A673 (cell line): ENCODE measurements around the gene CRYBG3. TPM values are rescaled to one million over a fixed set of nuclear protein-coding genes. Genes with fewer than 3 reads are reported as not detected.
A peak's percentile ranks its signal among the peaks of the same experiment; 100 is the strongest.
"Not testable (repeated sequence)": the region's sequence is repeated elsewhere in the genome, so short reads cannot be mapped to it uniquely, and the experiment has no call there.

Source experiments
- BruUV-seq: library from RNA; stranded (reverse); fragments of 400-500 nt; replicated peaks from 2 replicates; lab custom pipeline; 2021; lab: Mats Ljungman, UMichigan
- CTCF ChIA-PET: fragments of 300-600 bp; sonication (Branson Sonifier 250); formaldehyde crosslinking; loops from one replicate; lab custom pipeline; 2022; ENCODE audit warnings: antibody characterized with exemption; lab: Charles Lee
- POLR2A ChIA-PET: fragments of 300-600 bp; sonication (Branson Sonifier 250); formaldehyde crosslinking; loops from one replicate; lab custom pipeline; 2022; ENCODE audit warnings: antibody characterized with exemption; ENCODE audit not compliant: low non-redundant PET; lab: Charles Lee
- DNase-seq: peaks from one replicate; pipeline ENCODE4 v3.0.0-alpha.2; 2015; ENCODE audit warnings: low spot score
- H3K27ac ChIP-seq: fragments of 200-600 bp; sonication (generic); 2 replicates; pipeline ENCODE4 v1.5.1; 2016; ENCODE audit warnings: mixed run types, low read depth, mild to moderate bottlenecking, mixed read lengths, antibody characterized with exemption, low read length; ENCODE audit not compliant: poor library complexity, severe bottlenecking
- H3K27me3 ChIP-seq: fragments of 200-600 bp; sonication (generic); replicated peaks from 2 replicates; pipeline ENCODE4 v1.6.1; 2017; ENCODE audit warnings: mixed run types, low read depth, mild to moderate bottlenecking, mixed read lengths, antibody characterized with exemption, low read length; ENCODE audit not compliant: insufficient read depth, poor library complexity
- H3K36me3 ChIP-seq: fragments of 200-600 bp; sonication (generic); 2 replicates; pipeline ENCODE4 v1.6.1; 2016; ENCODE audit warnings: mixed run types, mild to moderate bottlenecking, mixed read lengths, antibody characterized with exemption, low read length; ENCODE audit not compliant: insufficient read depth, poor library complexity, severe bottlenecking
- H3K4me1 ChIP-seq: fragments of 200-600 bp; sonication (generic); 2 replicates; pipeline ENCODE4 v1.6.1; 2017; ENCODE audit warnings: mixed run types, mild to moderate bottlenecking, mixed read lengths, antibody characterized with exemption, low read length; ENCODE audit not compliant: insufficient read depth, poor library complexity, severe bottlenecking
- H3K4me3 ChIP-seq: fragments of 200-600 bp; sonication (generic); 2 replicates; pipeline ENCODE4 v1.5.1; 2016; ENCODE audit warnings: low read depth, mixed run types, mild to moderate bottlenecking, mixed read lengths, low read length; ENCODE audit not compliant: poor library complexity, severe bottlenecking
- H3K9me3 ChIP-seq: fragments of 200-600 bp; sonication (generic); 2 replicates; pipeline ENCODE4 v1.6.1; 2016; ENCODE audit warnings: mixed run types, low read depth, mild to moderate bottlenecking, mixed read lengths, antibody characterized with exemption, low read length; ENCODE audit not compliant: poor library complexity, severe bottlenecking
- EZH2 ChIP-seq: fragments of 200-600 bp; sonication (generic); IDR thresholded peaks from 2 replicates; pipeline ENCODE4 v1.6.1; 2017; ENCODE audit warnings: borderline replicate concordance, low read depth, mild to moderate bottlenecking, mixed read lengths, antibody characterized with exemption, low read length; ENCODE audit not compliant: poor library complexity, severe bottlenecking
- intact Hi-C: fragments of 100-400 bp; cut with micrococcal nuclease; formaldehyde crosslinking; loops from one replicate; pipeline ENCODE4 v1.10.0; 2022; ENCODE audit not compliant: unreplicated experiment
- total RNA-seq: library from RNA; stranded (reverse); gene quantifications from 2 replicates; pipeline ENCODE4 v1.2.3, GENCODE V29; 2021
- TF ChIP-seq, protein P1 (sequence below): fragments of 300-800, 200-600 bp; sonication (generic); conservative IDR thresholded peaks from 2 replicates; pipeline ENCODE4 v1.5.1; 2017; ENCODE audit warnings: low read depth, mild to moderate bottlenecking, antibody characterized with exemption, low read length, moderate library complexity, mixed read lengths

Gene CRYBG3
- total RNA-seq, 1 experiment from 2014 or later, result 8.6 TPM

GRCh38 chr3:97896547-97896946 is 74.7 kb downstream of the CRYBG3 start:
- no peak overlapping the region for H3K4me3 ChIP-seq
- no peaks in the 10 kb centered on the region for H3K9me3 ChIP-seq
- no TSS peak for BruUV-seq
- H3K4me1 ChIP-seq, result peaks cover 23% of the 10 kb centered on the region
- ChIA-PET POLR2A (no interaction called here), CTCF (no interaction called here)
- no peaks in the 10 kb centered on the region for H3K27me3 ChIP-seq
- no peak overlapping the region for H3K27ac ChIP-seq
- TF ChIP-seq, protein P1, sequence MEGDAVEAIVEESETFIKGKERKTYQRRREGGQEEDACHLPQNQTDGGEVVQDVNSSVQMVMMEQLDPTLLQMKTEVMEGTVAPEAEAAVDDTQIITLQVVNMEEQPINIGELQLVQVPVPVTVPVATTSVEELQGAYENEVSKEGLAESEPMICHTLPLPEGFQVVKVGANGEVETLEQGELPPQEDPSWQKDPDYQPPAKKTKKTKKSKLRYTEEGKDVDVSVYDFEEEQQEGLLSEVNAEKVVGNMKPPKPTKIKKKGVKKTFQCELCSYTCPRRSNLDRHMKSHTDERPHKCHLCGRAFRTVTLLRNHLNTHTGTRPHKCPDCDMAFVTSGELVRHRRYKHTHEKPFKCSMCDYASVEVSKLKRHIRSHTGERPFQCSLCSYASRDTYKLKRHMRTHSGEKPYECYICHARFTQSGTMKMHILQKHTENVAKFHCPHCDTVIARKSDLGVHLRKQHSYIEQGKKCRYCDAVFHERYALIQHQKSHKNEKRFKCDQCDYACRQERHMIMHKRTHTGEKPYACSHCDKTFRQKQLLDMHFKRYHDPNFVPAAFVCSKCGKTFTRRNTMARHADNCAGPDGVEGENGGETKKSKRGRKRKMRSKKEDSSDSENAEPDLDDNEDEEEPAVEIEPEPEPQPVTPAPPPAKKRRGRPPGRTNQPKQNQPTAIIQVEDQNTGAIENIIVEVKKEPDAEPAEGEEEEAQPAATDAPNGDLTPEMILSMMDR, result peak; percentile 53; the same call in 1 of the 2 replicates
- no peak for TF ChIP-seq EZH2
- H3K36me3 ChIP-seq, result no peaks in the 10 kb centered on the region
- DNase-seq, result peak; percentile 47
- intact Hi-C loops, result loop anchor here (5.0 kb wide), 1 partner anchor 104 kb away; no protein-coding TSS in a partner anchor

DNA sequence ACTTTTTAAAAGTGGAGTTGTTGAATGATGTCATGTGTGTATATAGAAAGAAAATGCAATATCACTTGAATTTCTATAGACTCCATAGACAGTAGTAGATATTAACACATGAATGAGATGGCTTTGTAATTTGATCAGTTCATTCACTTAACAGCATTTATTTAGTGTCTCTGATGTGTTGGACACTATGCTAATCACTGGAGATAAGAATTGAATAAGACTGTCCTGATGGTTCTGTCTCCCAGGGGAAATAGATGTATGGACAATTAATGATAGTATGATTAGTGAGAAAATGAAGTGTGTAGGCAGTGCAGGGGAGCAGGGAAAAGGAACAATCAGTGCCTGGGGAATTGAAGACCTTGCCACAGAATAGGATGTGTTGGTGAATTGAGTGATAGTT is 77.5 kb downstream of the CRYBG3 start:
- POLR2A ChIA-PET, result no interaction called here

DNA sequence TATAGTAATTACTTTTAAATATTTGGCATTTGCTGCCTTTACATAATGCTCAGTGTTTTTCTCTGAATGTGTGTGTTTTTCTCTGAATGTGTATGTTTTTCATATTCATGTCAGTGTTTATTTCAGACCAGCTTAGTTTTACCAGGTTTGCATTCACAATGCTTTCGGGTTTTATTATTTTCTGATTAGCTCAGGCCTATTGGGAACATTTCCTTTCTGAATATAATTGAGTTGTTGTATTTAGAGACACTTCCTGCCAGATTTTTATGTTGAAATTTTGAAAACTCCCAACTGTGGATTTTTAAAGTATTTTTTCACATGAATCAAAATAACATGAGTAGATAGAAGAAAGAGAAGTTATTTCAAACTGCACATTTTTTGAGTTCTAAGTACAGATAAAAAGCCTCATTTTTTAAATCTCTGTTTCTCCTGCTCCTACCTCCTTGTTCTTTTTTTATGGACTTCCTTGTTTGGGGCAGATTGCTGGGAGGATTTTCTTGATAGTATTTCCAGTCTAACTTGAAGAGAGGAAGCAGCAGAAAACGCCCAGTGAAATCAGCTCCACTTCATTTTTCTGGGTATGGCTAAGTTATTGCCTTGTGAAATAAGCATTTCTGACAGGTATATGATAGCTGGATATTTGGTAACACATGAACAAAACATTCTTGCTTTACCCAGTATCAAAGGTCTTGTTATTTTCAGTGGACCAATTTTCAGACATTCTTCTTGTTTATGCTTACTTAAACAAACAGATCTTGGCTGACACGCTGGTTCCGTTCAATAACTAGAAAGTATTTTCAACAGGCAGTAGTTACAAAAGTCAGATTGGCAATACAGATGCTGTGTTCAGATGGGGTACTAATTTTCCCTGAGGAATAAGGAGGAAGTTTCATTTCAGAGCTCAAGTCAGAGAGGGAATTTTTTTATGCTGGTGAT is 79.8 kb downstream of the CRYBG3 start:
- no peak for DNase-seq
- Histone ChIP-seq H3K9me3 (no peaks in the 10 kb centered on the region), H3K36me3 (no peaks in the 10 kb centered on the region), H3K27ac (peak overlapping the region; percentile 65), H3K4me3 (no peak overlapping the region), H3K4me1 (peaks cover 24% of the 10 kb centered on the region), H3K27me3 (no peaks in the 10 kb centered on the region)
- ChIA-PET POLR2A (no interaction called here), CTCF (interaction anchor here (0.6 kb wide), 1 partner anchor 12 kb away, joined by 3 read pairs; no protein-coding TSS in a partner anchor)
- TF ChIP-seq, protein P1, result no peak
- TF ChIP-seq EZH2, result no peak
- BruUV-seq, result no TSS peak
- intact Hi-C loops, result no loop called here

More for the DNA sequence above, 77.5 kb downstream of the CRYBG3 start:
- CTCF ChIA-PET, result no interaction called here
- Histone ChIP-seq H3K9me3 (no peaks in the 10 kb centered on the region), H3K36me3 (no peaks in the 10 kb centered on the region), H3K27ac (no peak overlapping the region), H3K4me1 (peaks cover 29% of the 10 kb centered on the region), H3K4me3 (no peak overlapping the region), H3K27me3 (no peaks in the 10 kb centered on the region)
- no TSS peak for BruUV-seq
- TF ChIP-seq, protein P1, result no peak
- no peak for TF ChIP-seq EZH2
- intact Hi-C loops, result loop anchor here (5.0 kb wide), 1 partner anchor 107 kb away; no protein-coding TSS in a partner anchor
- DNase-seq, result no peak

- H3K9me3 ChIP-seq, H3K36me3 ChIP-seq, CTCF ChIA-PET, BruUV-seq, H3K27ac ChIP-seq, POLR2A ChIA-PET, H3K27me3 ChIP-seq, intact Hi-C loops, DNase-seq, H3K4me3 ChIP-seq: not testable (repeated sequence)
- H3K4me1 ChIP-seq, result peaks cover 15% of the 10 kb centered on the region
Measured at GRCh38 chr3:97909830-97910229, 88.0 kb downstream of the CRYBG3 start.

DNA sequence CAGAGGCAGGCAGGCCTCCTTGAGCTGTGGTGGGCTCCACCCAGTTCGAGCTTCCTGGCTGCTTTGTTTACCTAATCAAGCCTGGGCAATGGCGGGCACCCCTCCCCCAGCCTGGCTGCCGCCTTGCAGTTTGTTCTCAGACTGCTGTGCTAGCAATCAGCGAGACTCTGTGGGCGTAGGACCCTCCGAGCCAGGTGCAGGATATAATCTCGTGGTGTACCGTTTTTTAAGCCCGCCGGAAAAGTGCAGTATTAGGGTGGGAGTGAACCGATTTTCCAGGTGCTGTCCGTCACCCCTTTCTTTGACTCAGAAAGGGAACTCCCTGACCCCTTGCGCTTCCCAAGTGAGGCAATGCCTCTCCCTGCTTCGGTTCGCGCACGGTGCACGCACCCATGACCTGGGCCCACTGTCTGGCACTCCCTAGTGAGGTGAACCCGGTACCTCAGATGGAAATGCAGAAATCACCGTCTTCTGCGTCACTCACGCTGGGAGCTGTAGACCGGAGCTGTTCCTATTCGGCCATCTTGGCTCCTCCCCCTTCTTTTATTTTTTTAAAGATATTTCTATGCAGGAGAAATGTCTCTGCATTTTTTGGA is 88.5 kb downstream of the CRYBG3 start:
- POLR2A ChIA-PET, H3K4me3 ChIP-seq, H3K36me3 ChIP-seq, intact Hi-C loops, CTCF ChIA-PET, H3K27me3 ChIP-seq, H3K9me3 ChIP-seq, DNase-seq, BruUV-seq, H3K27ac ChIP-seq: not testable (repeated sequence)
- H3K4me1 ChIP-seq, result peaks cover 15% of the 10 kb centered on the region
